HepG2 (cell line): ENCODE measurements around the gene PDLIM5. TPM values are rescaled to one million over a fixed set of nuclear protein-coding genes. Genes with fewer than 3 reads are reported as not detected.

ENCODE experiments used
- ARID3A ChIP-seq: IDR thresholded peaks from 2 replicates; pipeline ENCODE4 v1.6.1; 2012; ENCODE audit warnings: low read depth, low read length, improper control_type of control experiment
- ATAD3A ChIP-seq: sonication (generic); formaldehyde crosslinking; IDR thresholded peaks from 2 replicates; pipeline ENCODE4 v1.4.0; 2020; ENCODE audit warnings: missing genetic modification reagents
- BCL6 ChIP-seq: IDR thresholded peaks from 2 replicates; pipeline ENCODE4 v1.6.1; 2016; ENCODE audit warnings: missing genetic modification reagents, missing compliant biosample characterization
- BHLHE40 ChIP-seq: IDR thresholded peaks from 2 replicates; pipeline ENCODE4 v1.6.1; 2011; ENCODE audit warnings: low read length, improper control_type of control experiment
- DRAP1 ChIP-seq: IDR thresholded peaks from 2 replicates; pipeline ENCODE4 v1.6.1; 2016; ENCODE audit warnings: missing genetic modification reagents, missing compliant biosample characterization
- ESRRA ChIP-seq: sonication (generic); formaldehyde crosslinking; IDR thresholded peaks from 2 replicates; pipeline ENCODE4 v1.5.1; 2020; ENCODE audit warnings: mild to moderate bottlenecking, low read depth, missing genetic modification reagents
- FLYWCH1 ChIP-seq: sonication (generic); formaldehyde crosslinking; IDR thresholded peaks from 2 replicates; pipeline ENCODE4 v1.8.1; 2023; ENCODE audit warnings: mild to moderate bottlenecking, missing genetic modification reagents
- FOXC1 ChIP-seq: sonication (generic); formaldehyde crosslinking; IDR thresholded peaks from 2 replicates; pipeline ENCODE4 v1.8.0; 2022; ENCODE audit warnings: mild to moderate bottlenecking, missing genetic modification reagents, borderline replicate concordance
- FOXO1 ChIP-seq: sonication (generic); formaldehyde crosslinking; IDR thresholded peaks from 2 replicates; pipeline ENCODE4 v1.4.0; 2020; ENCODE audit warnings: missing genetic modification reagents
- GATAD2A ChIP-seq: IDR thresholded peaks from 2 replicates; pipeline ENCODE4 v1.6.1; 2016
- HNF4A ChIP-seq: sonication (generic); formaldehyde crosslinking; IDR thresholded peaks from 2 replicates; pipeline ENCODE4 v1.4.0; 2020; ENCODE audit warnings: missing genetic modification reagents
- ISL2 ChIP-seq: sonication (generic); formaldehyde crosslinking; IDR thresholded peaks from 2 replicates; pipeline ENCODE4 v1.5.0; 2020; ENCODE audit warnings: missing genetic modification reagents
- KAT8 ChIP-seq: IDR thresholded peaks from 2 replicates; pipeline ENCODE4 v1.6.1; 2016; ENCODE audit warnings: missing genetic modification reagents, missing compliant biosample characterization
- KLF11 ChIP-seq: IDR thresholded peaks from 2 replicates; pipeline ENCODE4 v1.6.1; 2016; ENCODE audit warnings: missing compliant biosample characterization
- MAFK ChIP-seq, 2 experiments: IDR thresholded peaks in 1 of 2; conservative IDR thresholded peaks in 1 of 2; 2 replicates each; pipeline ENCODE4 v1.6.1; 2011; ENCODE audit warnings: improper control_type of control experiment in 2 of 2, low read length in 2 of 2
- NCOA1 ChIP-seq: sonication (generic); formaldehyde crosslinking; IDR thresholded peaks from 2 replicates; pipeline ENCODE4 v1.9.0; 2021; ENCODE audit warnings: missing genetic modification reagents
- NCOA2 ChIP-seq: sonication (generic); formaldehyde crosslinking; IDR thresholded peaks from 2 replicates; pipeline ENCODE4 v1.8.0; 2022; ENCODE audit warnings: inconsistent platforms
- NCOA5 ChIP-seq: sonication (generic); formaldehyde crosslinking; IDR thresholded peaks from 2 replicates; pipeline ENCODE4 v1.4.0; 2020; ENCODE audit warnings: missing genetic modification reagents
- NR1H2 ChIP-seq: sonication (generic); formaldehyde crosslinking; IDR thresholded peaks from 2 replicates; pipeline ENCODE4 v1.8.1; 2022; ENCODE audit warnings: low read depth, missing genetic modification reagents, borderline replicate concordance
- NR2C2 ChIP-seq: sonication (generic); formaldehyde crosslinking; IDR thresholded peaks from 2 replicates; pipeline ENCODE4 v1.4.0; 2020; ENCODE audit warnings: missing genetic modification reagents, mild to moderate bottlenecking, moderate library complexity, borderline replicate concordance
- PHF8 ChIP-seq: sonication (generic); formaldehyde crosslinking; IDR thresholded peaks from 2 replicates; pipeline ENCODE4 v1.5.0; 2020; ENCODE audit warnings: missing genetic modification reagents
- RARA ChIP-seq: IDR thresholded peaks from 2 replicates; pipeline ENCODE4 v1.6.1; 2016; ENCODE audit warnings: missing genetic modification reagents, missing compliant biosample characterization
- RBM39 ChIP-seq: fragments of 200-400 bp; formaldehyde crosslinking; IDR thresholded peaks from one replicate; pipeline ENCODE4 v1.6.1; 2018; ENCODE audit warnings: antibody characterized with exemption, mild to moderate bottlenecking, low read depth, low read length; ENCODE audit not compliant: poor library complexity, severe bottlenecking
- RXRB ChIP-seq: IDR thresholded peaks from 2 replicates; pipeline ENCODE4 v1.6.1; 2016; ENCODE audit warnings: borderline replicate concordance, missing genetic modification reagents, missing compliant biosample characterization
- SMAD9 ChIP-seq: sonication (generic); formaldehyde crosslinking; IDR thresholded peaks from 2 replicates; pipeline ENCODE4 v1.5.1; 2020; ENCODE audit warnings: mild to moderate bottlenecking, missing genetic modification reagents
- YEATS4 ChIP-seq: sonication (generic); formaldehyde crosslinking; IDR thresholded peaks from 2 replicates; pipeline ENCODE4 v1.4.0; 2020; ENCODE audit warnings: missing genetic modification reagents, borderline replicate concordance
- ZBTB2 ChIP-seq: sonication (generic); formaldehyde crosslinking; IDR thresholded peaks from 2 replicates; pipeline ENCODE4 v1.8.0; 2022; ENCODE audit warnings: low read depth, missing genetic modification reagents
- ZFP36L1 ChIP-seq: sonication (generic); formaldehyde crosslinking; IDR thresholded peaks from 2 replicates; pipeline ENCODE4 v1.8.0; 2022; ENCODE audit warnings: mild to moderate bottlenecking, missing genetic modification reagents, moderate library complexity
- ZNF205 ChIP-seq: IDR thresholded peaks from 2 replicates; pipeline ENCODE4 v1.6.1; 2018; ENCODE audit warnings: missing biosample characterization, missing genetic modification reagents
- ZNF251 ChIP-seq: sonication (generic); formaldehyde crosslinking; IDR thresholded peaks from 2 replicates; pipeline ENCODE4 v1.9.0; 2021; ENCODE audit warnings: mild to moderate bottlenecking, missing genetic modification reagents
- ZSCAN22 ChIP-seq: sonication (generic); formaldehyde crosslinking; IDR thresholded peaks from 2 replicates; pipeline ENCODE4 v1.4.0; 2020; ENCODE audit warnings: mild to moderate bottlenecking, missing genetic modification reagents
- polyA plus RNA-seq, 8 experiments: library from polyadenylated mRNA; depleted of rRNA in 3 of 8; stranded (reverse) in 7 of 8; unstranded in 1 of 8; fragments of >200 nt; fragmentation: Illumina TruSeq in 4 of 8; extraction: Trizol in 4 of 8; gene quantifications; 2 replicates each; pipeline versions ENCODE4 v1.2.1 to v1.2.3, GENCODE V29; 2011 to 2016; ENCODE audit warnings: low read depth in 4 of 8, missing spikeins in 1 of 8, mixed read lengths in 1 of 8; ENCODE audit not compliant: insufficient read depth in 1 of 8
- total RNA-seq, 5 experiments: library from RNA; depleted of rRNA; stranded (reverse); fragments of >200 nt; fragmentation: Illumina TruSeq; extraction: Trizol; gene quantifications; 2 replicates each; pipeline ENCODE4 v1.2.3, GENCODE V29; 2016; ENCODE audit warnings: low read depth in 1 of 5

PDLIM5 gene
- total and polyA plus RNA-seq, 2 of the 13 experiments (the other 11 are each of a cell fraction or from before 2014, with no cell fraction given) = 52.8 to 119 TPM

DNA sequence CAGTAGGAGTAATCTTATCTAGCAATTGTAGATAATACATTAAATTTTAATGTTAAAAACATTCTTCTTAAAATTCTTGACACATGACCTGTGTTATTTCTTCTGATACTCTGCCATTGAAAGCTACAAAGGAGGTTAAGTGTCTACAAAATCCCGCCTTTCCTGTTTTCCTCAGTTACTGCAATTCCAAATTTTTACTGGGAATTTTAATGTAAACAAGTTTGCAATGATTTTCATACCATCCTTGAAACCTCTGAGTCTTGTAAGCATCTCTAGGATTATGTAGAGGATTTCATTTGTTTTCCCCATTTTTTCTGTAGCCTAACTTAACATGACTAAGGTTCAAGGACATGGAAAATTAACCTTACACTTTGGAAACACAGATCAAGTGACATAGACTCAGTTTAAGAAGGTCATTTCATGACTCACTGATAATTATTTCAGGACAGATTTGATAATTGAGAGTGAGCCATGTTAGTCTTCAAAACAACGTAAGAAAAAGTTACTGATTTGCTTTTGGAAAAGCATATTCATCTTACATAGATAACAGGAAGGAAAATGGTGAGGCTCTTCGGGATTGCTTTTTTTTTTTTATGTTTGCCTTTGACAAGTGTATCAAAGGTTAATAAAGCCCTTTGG lies 39.6 kb upstream of the PDLIM5 start (continued):
- TF ChIP-seq ZBTB2 (CRISPR knock-in tag) (no peak), FOXC1 (CRISPR knock-in tag) (no peak), ARID3A (peak; percentile 14; the same call in 1 of the 2 replicates), BCL6 (CRISPR knock-in tag) (peak; percentile 41; the same call in 1 of the 2 replicates), FOXO1 (no peak), NCOA5 (CRISPR knock-in tag) (no peak), MAFK (conservative IDR thresholded peaks at IDR 0.05 in 1 of 2, IDR thresholded peaks at IDR 0.05 in 1 of 2; ENCODE audit: low read length in 2 of 2) (no peak), YEATS4 (0 out of 2 replicates have a peak, but pooled peaks have one; percentile 23), KAT8 (CRISPR knock-in tag) (peak; percentile 25; the same call in 1 of the 2 replicates), NCOA1 (CRISPR knock-in tag) (no peak), NR2C2 (peak; percentile 28; the same call in 1 of the 2 replicates), ISL2 (0 out of 2 replicates have a peak, but pooled peaks have one; percentile 4), ATAD3A (no peak), RXRB (CRISPR knock-in tag) (peak; percentile 10), KLF11 (no peak), HNF4A (CRISPR knock-in tag) (peak; percentile 72), DRAP1 (no peak), NR1H2 (CRISPR knock-in tag) (no peak), GATAD2A (CRISPR knock-in tag) (0 out of 2 replicates have a peak, but pooled peaks have one; percentile 45), NCOA2 (CRISPR knock-in tag) (0 out of 2 replicates have a peak, but pooled peaks have one; percentile 8), ZFP36L1 (CRISPR knock-in tag) (no peak), FLYWCH1 (CRISPR knock-in tag) (no peak), RBM39 (no peak), ZSCAN22 (CRISPR knock-in tag) (no peak), RARA (CRISPR knock-in tag) (0 out of 2 replicates have a peak, but pooled peaks have one; percentile 14), BHLHE40 (no peak), ZNF251 (no peak), SMAD9 (CRISPR knock-in tag) (no peak), PHF8 (no peak), ZNF205 (CRISPR knock-in tag) (0 out of 2 replicates have a peak, but pooled peaks have one; percentile 19), ESRRA (CRISPR knock-in tag) (peak; percentile 61; the same call in 1 of the 2 replicates)
